Neural progenitor cell (in vitro differentiated cells): Measurements from ENCODE around the gene ATG9B. TPM values are rescaled to one million over a fixed set of nuclear protein-coding genes. Genes with fewer than 3 reads are reported as not detected.

ENCODE experiments used
- DNase-seq: peaks from one replicate; pipeline ENCODE4 v3.0.0-alpha.2; 2016; ENCODE audit warnings: low spot score
- H2AFZ ChIP-seq: fragments of 200-600 bp; sonication (generic); replicated peaks from 2 replicates; pipeline ENCODE4 v1.6.1; 2016; ENCODE audit warnings: antibody characterized with exemption
- H3F3A ChIP-seq: fragments of 200-600 bp; sonication (generic); 2 replicates; pipeline ENCODE4 v1.6.1; 2016; ENCODE audit warnings: antibody characterized with exemption, low read depth
- H3K27ac ChIP-seq: fragments of 200-600 bp; sonication (generic); 2 replicates; pipeline ENCODE4 v1.5.1; 2016; ENCODE audit warnings: mild to moderate bottlenecking
- H3K27me3 ChIP-seq: fragments of 200-600 bp; sonication (generic); 2 replicates; pipeline ENCODE4 v1.6.1; 2016; ENCODE audit warnings: mild to moderate bottlenecking, moderate library complexity
- H3K36me3 ChIP-seq: fragments of 200-600 bp; sonication (generic); 2 replicates; pipeline ENCODE4 v1.5.1; 2016
- H3K4me1 ChIP-seq: fragments of 200-600 bp; sonication (generic); 2 replicates; pipeline ENCODE4 v1.6.1; 2016; ENCODE audit warnings: mixed run types
- H3K4me2 ChIP-seq: fragments of 200-600 bp; sonication (generic); 2 replicates; pipeline ENCODE4 v1.6.1; 2016
- H3K4me3 ChIP-seq: fragments of 200-600 bp; sonication (generic); 2 replicates; pipeline ENCODE4 v1.5.1; 2016
- H3K79me2 ChIP-seq: fragments of 200-600 bp; sonication (generic); 2 replicates; pipeline ENCODE4 v1.6.1; 2016; ENCODE audit warnings: low read depth
- H3K9ac ChIP-seq: fragments of 200-600 bp; sonication (generic); 2 replicates; pipeline ENCODE4 v1.6.1; 2016
- H3K9me3 ChIP-seq: fragments of 200-600 bp; sonication (generic); 2 replicates; pipeline ENCODE4 v1.5.1; 2016; ENCODE audit warnings: low read depth
- H4K20me1 ChIP-seq: fragments of 200-600 bp; sonication (generic); 2 replicates; pipeline ENCODE4 v1.6.1; 2016; ENCODE audit warnings: low read depth
- H3K27ac Mint-ChIP-seq: 3 replicates; pipeline ENCODE4 v1.8.0; 2021; ENCODE audit warnings: mixed read lengths
- H3K27me3 Mint-ChIP-seq: 2 replicates; pipeline ENCODE4 v1.8.0; 2022; ENCODE audit warnings: low read depth, mild to moderate bottlenecking, inconsistent platforms, moderate library complexity, mixed read lengths; ENCODE audit not compliant: insufficient read depth
- H3K36me3 Mint-ChIP-seq: 3 replicates; pipeline ENCODE4 v1.8.0; 2021; ENCODE audit warnings: mixed read lengths
- H3K4me1 Mint-ChIP-seq: 3 replicates; pipeline ENCODE4 v1.8.0; 2021; ENCODE audit warnings: mixed read lengths
- H3K4me3 Mint-ChIP-seq: 3 replicates; pipeline ENCODE4 v1.8.0; 2021; ENCODE audit warnings: mild to moderate bottlenecking, moderate library complexity, mixed read lengths
- H3K9me3 Mint-ChIP-seq: 3 replicates; pipeline ENCODE4 v1.8.0; 2020; ENCODE audit warnings: mixed read lengths
- EZH2 ChIP-seq: fragments of 200-600 bp; sonication (generic); IDR thresholded peaks from 2 replicates; pipeline ENCODE4 v1.6.1; 2017; ENCODE audit warnings: antibody characterized with exemption, mild to moderate bottlenecking, moderate library complexity
- EZH2phosphoT487 ChIP-seq: fragments of 200-600 bp; sonication (generic); IDR thresholded peaks from 2 replicates; pipeline ENCODE4 v1.6.1; 2017; ENCODE audit warnings: antibody characterized with exemption
- total RNA-seq: library from RNA; depleted of rRNA; stranded (reverse); fragments of >200 nt; gene quantifications from 2 replicates; pipeline ENCODE4 v1.2.3, GENCODE V29; 2015; ENCODE audit warnings: low replicate concordance
- TF ChIP-seq, protein P1 (sequence below): fragments of 200-600 bp; sonication (generic); IDR thresholded peaks from 2 replicates; pipeline ENCODE4 v1.5.1; 2017; ENCODE audit warnings: antibody characterized with exemption, mild to moderate bottlenecking

The ATG9B gene
- total RNA-seq, 1 donor from 2014 or later, result 0.43 TPM

DNA sequence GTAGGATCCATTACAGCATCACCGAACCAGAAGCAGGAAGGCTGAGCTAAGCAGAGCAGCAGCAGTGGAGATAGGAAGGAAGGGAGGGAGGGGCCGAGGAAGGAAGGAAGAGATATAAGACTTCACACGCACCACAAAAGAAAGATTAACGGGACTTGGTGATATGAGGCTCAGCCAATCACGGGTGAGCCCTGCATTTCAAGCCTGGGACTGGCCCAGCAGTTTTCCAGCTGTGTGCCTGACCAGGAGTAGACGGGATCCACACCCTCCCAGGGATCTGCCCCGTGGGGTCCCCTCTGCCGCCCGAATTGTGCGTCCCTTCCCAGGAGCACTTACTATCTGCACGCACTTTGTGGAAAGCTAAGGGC, 16.2 kb downstream of the ATG9B start:
- peaks cover 4% of the 10 kb centered on the region for H3K36me3 Mint-ChIP-seq
- H3K4me1 Mint-ChIP-seq, result peaks cover 44% of the 10 kb centered on the region
- Histone ChIP-seq H3K27ac (no peak overlapping the region), H3K4me3 (no peak overlapping the region), H3K9me3 (no peaks in the 10 kb centered on the region), H3K4me1 (peaks cover 38% of the 10 kb centered on the region), H2AFZ (no peak overlapping the region), H3K27me3 (peaks cover 8% of the 10 kb centered on the region), H3F3A (peaks cover 32% of the 10 kb centered on the region), H3K79me2 (no peaks in the 10 kb centered on the region), H3K36me3 (no peaks in the 10 kb centered on the region), H4K20me1 (no peaks in the 10 kb centered on the region), H3K4me2 (peak overlapping the region; percentile 54), H3K9ac (no peak overlapping the region)
- peaks cover 13% of the 10 kb centered on the region for H3K27me3 Mint-ChIP-seq
- H3K9me3 Mint-ChIP-seq, result peaks cover 1% of the 10 kb centered on the region
- no peak for DNase-seq
- peak overlapping the region; percentile 68 for H3K4me3 Mint-ChIP-seq
- peak overlapping the region; percentile 70 for H3K27ac Mint-ChIP-seq
- TF ChIP-seq, protein P1, sequence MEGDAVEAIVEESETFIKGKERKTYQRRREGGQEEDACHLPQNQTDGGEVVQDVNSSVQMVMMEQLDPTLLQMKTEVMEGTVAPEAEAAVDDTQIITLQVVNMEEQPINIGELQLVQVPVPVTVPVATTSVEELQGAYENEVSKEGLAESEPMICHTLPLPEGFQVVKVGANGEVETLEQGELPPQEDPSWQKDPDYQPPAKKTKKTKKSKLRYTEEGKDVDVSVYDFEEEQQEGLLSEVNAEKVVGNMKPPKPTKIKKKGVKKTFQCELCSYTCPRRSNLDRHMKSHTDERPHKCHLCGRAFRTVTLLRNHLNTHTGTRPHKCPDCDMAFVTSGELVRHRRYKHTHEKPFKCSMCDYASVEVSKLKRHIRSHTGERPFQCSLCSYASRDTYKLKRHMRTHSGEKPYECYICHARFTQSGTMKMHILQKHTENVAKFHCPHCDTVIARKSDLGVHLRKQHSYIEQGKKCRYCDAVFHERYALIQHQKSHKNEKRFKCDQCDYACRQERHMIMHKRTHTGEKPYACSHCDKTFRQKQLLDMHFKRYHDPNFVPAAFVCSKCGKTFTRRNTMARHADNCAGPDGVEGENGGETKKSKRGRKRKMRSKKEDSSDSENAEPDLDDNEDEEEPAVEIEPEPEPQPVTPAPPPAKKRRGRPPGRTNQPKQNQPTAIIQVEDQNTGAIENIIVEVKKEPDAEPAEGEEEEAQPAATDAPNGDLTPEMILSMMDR, result no peak
- TF ChIP-seq EZH2phosphoT487 (no peak), EZH2 (no peak)

GRCh38 chr7:151007469-151007898, 16.8 kb downstream of the ATG9B start:
- H3K9ac ChIP-seq, result no peak overlapping the region
- peaks cover 25% of the 10 kb centered on the region for H3F3A ChIP-seq
- TF ChIP-seq EZH2, result no peak
- TF ChIP-seq EZH2phosphoT487, result no peak
- TF ChIP-seq, protein P1, result no peak
- no peaks in the 10 kb centered on the region for H3K79me2 ChIP-seq
- no peaks in the 10 kb centered on the region for H3K9me3 ChIP-seq
- peaks cover 15% of the 10 kb centered on the region for H3K27me3 Mint-ChIP-seq
- no peak for DNase-seq
- peaks cover 38% of the 10 kb centered on the region for H3K4me1 Mint-ChIP-seq
- H4K20me1 ChIP-seq, result no peaks in the 10 kb centered on the region
- no peaks in the 10 kb centered on the region for H3K36me3 ChIP-seq
- no peak overlapping the region for H3K4me3 Mint-ChIP-seq
- no peak overlapping the region for H3K4me3 ChIP-seq
- no peak overlapping the region for H2AFZ ChIP-seq
- H3K9me3 Mint-ChIP-seq, result peaks cover 1% of the 10 kb centered on the region
- H3K4me2 ChIP-seq, result no peak overlapping the region
- H3K36me3 Mint-ChIP-seq, result peaks cover 2% of the 10 kb centered on the region
- H3K27ac ChIP-seq, result no peak overlapping the region
- H3K27ac Mint-ChIP-seq, result peak overlapping the region; percentile 85
- H3K27me3 ChIP-seq, result peaks cover 4% of the 10 kb centered on the region
- H3K4me1 ChIP-seq, result peaks cover 32% of the 10 kb centered on the region

GRCh38 chr7:151006590-151007300, 17.5 kb downstream of the ATG9B start:
- Histone ChIP-seq H3K4me3 (no peak overlapping the region), H2AFZ (no peak overlapping the region), H3K9ac (no peak overlapping the region), H3K79me2 (no peaks in the 10 kb centered on the region), H3K9me3 (no peaks in the 10 kb centered on the region), H3K4me1 (peaks cover 30% of the 10 kb centered on the region), H3K27ac (no peak overlapping the region), H3K4me2 (no peak overlapping the region), H3K36me3 (no peaks in the 10 kb centered on the region), H3K27me3 (no peaks in the 10 kb centered on the region), H4K20me1 (no peaks in the 10 kb centered on the region), H3F3A (peaks cover 18% of the 10 kb centered on the region)
- H3K27me3 Mint-ChIP-seq, result peaks cover 15% of the 10 kb centered on the region
- no peak overlapping the region for H3K27ac Mint-ChIP-seq
- no peaks in the 10 kb centered on the region for H3K36me3 Mint-ChIP-seq
- no peak overlapping the region for H3K4me3 Mint-ChIP-seq
- DNase-seq, result no peak
- peaks cover 31% of the 10 kb centered on the region for H3K4me1 Mint-ChIP-seq
- peaks cover 1% of the 10 kb centered on the region for H3K9me3 Mint-ChIP-seq
- no peak for TF ChIP-seq EZH2phosphoT487
- TF ChIP-seq EZH2, result no peak
- TF ChIP-seq, protein P1, result no peak
